Left renal cortex interstitium (tissue), 4 donors: Measurements from ENCODE around the gene NFKBIE. TPM values are rescaled to one million over a fixed set of nuclear protein-coding genes. Genes with fewer than 3 reads are reported as not detected.

Experiments used
- DNase-seq, 4 donors: peaks; one replicate each; pipeline ENCODE4 v3.0.0-alpha.2; 2013; ENCODE audit warnings: low read depth in 4 of 4, low spot score in 2 of 4, missing footprints in 1 of 4
- polyA plus RNA-seq, 4 donors: library from polyadenylated mRNA; unstranded; fragments of 120-200 nt; gene quantifications; one replicate each; pipeline ENCODE4 v1.2.1, GENCODE V29; 2013; ENCODE audit not compliant: insufficient read length in 4 of 4

NFKBIE gene
- polyA plus RNA-seq, 4 donors = 9.1 to 14.1 (median 11.1) TPM

DNA sequence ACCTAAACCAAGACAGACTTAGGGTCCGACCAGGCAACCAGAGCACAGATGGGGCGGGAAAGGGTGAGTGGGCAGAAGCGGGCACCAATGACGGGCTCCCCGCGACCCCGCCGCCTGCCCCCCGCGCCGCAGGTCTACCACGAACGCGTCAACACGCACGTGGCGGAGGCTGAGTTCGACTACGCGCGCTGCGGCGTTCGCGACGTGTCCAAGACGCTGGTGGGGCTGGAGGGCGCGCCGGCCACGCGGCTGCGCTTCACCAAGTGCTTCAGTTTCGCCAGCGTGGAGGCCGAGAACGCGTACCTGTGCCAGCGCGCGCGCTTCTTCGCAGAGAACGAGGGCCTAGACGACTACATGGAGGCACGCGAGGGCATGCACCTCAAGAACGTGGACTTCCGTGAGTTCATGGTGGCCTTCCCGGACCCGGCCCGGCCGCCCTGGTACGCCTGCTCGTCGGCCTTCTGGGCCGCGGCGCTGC lies 10.0 kb upstream of the NFKBIE start:
- DNase-seq = no peak

DNA sequence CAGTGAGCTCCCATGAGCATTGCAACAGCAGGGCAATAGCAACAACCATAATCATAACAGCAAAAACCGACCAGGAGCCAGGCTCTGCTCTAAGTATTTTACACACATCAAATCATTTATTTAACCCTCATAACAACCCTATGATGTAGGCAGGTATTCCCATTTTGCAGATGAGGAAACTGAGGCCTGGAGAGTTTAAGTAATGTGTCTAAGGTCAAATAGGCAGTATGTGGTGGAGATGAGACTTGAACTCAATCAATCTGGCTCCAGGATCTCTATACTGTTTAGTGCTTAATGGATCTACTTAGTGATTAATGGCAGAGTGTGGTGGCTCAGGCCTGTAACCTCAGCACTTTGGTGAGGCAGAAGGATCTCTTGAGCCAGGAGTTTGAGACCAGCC lies 8.3 kb upstream of the NFKBIE start:
- DNase-seq = no peak

DNA sequence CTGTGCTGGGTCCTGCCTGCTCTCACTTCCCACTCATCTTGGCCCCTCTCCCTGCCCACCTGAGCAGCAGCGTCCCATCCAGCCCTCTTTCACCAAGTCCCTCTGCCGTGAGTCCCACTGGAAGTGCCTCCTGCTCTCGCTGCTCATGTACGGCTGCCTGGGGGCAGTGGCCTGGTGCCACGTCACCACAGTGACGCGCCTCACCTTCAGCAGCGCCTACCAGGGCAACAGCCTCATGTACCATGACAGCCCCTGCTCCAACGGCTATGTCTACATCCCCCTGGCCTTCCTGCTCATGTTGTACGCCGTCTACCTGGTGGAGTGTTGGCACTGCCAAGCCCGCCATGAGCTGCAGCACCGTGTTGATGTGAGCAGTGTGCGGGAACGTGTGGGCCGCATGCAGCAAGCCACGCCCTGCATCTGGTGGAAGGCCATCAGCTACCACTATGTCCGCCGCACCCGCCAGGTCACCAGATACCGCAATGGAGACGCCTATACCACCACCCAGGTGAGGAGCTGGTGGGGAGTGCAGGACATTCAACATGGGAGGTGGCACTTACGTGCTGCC lies 7.7 kb upstream of the NFKBIE start:
- no peak for DNase-seq

- DNase-seq = no peak
Measured at GRCh38 chr6:44272529-44272928, 7.2 kb upstream of the NFKBIE start.

- DNase-seq = no peak
Measured at GRCh38 chr6:44271914-44272313, 6.6 kb upstream of the NFKBIE start.

- no peak for DNase-seq
Measured at GRCh38 chr6:44271406-44271723, 6.0 kb upstream of the NFKBIE start.

- DNase-seq = no peak
Measured at GRCh38 chr6:44270526-44271405, 5.4 kb upstream of the NFKBIE start.

DNA sequence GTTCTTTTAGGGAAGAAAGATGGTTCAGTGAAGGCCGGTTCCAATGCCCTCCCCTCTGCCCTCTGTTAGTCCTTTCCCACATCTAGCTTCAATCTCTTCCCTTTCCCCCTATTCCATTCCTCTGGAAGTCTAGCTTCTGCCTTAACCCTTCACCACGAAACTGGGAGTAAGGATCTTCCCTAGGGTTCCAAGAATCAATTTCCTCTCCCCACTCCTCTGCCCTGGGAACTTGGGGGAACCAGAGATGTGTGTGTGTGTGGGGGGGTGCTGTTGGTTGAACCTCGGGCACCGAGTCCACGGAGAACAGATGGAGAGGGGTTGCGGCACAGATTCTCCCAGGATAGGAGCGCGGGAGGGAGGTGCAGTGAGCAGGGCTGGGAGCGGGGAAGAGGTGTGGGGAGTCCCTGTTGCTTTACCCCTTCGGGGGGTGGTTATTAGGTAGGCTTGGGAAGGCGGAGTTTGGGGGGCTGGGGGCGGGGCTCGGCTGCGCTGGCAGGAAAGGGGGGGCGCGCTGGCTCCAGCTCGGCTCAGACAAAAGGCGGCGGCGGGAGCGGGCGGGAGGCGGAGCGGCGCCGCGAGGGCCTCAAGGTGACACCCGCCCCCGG lies 4.7 kb upstream of the NFKBIE start, which contains the start of gene TMEM151B:
Gene TMEM151B, plus strand, starts transcription at position 530 of the 605 bp plus-strand sequence. CDS start 293 bp downstream, outside the sequence.
- no peak for DNase-seq

DNA sequence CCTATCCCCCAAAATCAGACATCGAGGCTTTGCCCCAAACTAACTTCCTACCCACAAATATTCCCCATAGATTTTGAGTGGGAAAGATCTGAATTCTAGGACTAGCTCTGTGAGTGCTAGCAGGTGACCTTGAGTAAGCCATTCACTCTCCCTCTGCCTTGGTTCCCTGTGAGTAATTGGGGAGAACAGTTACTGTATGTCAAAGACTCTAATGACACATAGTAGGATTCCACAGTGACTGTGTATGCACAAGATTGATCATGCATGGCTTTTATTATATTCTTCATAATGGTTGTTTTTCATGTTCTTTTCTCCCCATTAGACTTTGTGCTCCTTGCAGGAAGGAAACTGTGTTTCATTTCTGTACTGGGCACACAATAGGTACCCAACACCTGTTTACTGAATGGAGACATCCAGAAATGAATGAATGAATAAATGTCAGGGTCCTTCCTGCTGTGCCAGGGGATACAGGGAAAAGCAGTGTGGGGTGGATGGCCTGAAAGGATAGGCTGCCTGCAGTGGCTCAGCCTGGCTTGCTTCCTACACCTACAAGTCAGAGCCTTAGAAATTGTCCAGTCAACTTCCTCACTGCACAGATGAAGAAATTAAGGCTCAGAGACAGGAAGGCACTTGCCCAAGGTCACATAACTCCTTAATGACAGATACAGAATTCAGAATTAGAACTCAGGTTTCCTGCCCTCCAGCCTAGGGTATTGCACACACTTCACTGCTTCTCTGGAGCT lies 4.0 kb upstream of the NFKBIE start:
- no peak for DNase-seq

- no peak for DNase-seq
Measured at GRCh38 chr6:44268095-44268628, 2.8 kb upstream of the NFKBIE start.

DNA sequence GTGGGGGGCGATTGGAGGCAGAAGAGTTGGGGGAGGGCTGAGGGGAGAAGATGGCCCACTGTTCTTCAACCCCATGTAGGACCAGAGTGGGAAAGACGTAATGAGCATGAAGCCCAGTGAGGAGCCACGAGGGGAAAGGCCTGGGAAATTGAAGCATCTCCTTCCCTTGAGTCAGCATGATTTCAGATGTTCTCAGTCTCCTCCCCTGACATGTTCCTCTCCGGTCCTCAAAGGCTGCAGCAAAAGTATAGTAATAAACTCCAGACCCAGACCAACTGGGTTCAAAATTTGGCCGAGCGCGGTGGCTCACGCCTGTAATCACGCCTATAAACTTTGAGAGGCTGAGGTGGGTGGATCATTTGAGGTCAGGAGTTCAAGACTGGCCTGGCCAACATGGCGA lies 1.9 kb upstream of the NFKBIE start:
- DNase-seq = no peak

DNA sequence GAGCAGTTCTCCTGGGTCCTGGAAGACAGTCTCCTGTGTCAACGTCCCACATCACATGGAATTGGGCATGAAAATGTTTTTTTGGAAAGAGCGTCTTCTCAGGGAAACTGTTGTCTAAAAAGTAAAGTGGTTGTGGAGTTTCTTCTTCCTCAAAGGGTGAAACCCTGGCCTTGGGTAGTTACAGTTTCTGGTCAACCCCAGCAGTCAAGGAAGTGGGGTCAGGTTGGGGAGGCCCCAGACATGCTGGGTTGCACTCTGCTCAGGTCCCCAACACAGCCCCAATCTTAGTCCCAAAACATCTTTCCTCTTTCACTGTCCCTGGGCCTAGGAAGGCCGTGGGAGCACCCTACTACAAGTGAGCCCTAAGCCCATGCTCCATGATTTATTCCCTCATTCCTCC lies 996 bp upstream of the NFKBIE start:
- DNase-seq = no peak

DNA sequence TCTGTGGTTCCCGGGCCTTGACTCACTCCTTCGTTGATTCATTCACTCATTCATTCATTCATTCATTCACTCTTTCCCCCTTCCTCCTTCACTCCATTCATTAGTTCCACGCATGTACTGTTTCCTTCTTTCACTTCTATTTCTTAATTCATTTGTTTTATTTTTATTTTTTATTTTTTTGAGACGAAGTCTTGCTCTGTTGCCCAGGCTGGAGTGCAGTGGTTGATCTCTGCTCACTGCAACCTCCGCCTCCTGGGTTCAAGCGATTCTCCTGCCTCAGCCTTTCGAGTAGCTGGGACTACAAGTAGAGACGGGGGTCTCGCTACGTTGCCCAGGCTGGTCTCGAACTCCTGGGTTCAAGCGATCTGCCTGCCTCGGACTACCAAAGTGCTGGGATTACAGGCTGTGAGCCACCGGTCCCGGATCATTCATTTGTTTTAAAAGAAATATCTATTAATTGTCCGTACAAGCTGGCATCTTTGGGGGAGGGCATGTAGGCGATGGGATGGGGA lies 427 bp upstream of the NFKBIE start:
- no peak for DNase-seq

- DNase-seq = no peak
Measured at GRCh38 chr6:44264154-44265006, 971 bp downstream of the NFKBIE start.

GRCh38 chr6:44263354-44264100 lies 1.8 kb downstream of the NFKBIE start:
- no peak for DNase-seq

DNA sequence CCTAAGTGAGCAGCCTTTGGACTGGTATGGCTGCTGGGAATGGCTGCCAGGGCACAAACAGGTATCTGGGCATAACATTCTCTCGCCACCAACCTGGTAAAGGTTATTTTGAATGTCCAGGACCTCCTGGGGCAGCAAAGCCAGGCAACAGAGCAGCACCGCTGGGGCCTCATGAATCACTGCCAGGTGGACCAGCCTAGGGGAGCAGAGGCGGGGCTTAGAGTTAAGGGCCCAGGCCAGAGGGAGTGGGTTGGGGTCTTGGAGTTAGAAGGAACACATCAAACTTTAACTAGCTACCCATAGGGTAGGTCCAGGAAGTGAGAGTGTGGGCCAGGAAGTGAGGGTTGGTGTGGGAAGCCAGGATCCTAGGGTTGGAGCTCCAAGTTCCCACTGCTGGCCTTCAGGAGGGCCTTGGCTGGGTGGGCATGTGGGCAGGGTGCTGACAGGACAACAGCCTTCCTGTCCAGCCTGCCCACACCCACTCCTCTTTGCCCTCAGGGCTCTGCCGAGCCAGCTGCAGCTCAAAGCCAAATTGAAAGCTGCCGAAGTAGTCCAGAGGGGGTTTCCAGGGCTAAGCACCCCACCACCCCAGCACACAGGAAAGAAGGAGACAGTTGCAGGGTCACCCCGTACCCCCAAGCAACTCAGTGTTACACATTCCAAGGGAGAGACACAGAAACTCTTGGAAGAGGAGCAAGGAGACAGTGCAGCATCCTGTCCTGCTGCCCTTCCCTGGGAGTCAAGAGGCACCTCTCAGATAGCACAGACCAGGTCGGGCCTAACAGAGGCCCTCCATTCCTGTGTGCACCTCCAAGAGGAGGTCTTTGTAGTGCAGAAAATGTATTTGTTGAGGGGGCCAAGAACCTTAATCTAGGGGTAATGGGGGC lies 2.6 kb downstream of the NFKBIE start:
- no peak for DNase-seq

GRCh38 chr6:44261581-44261980 lies 3.8 kb downstream of the NFKBIE start:
- no peak for DNase-seq
